NT2/D1 (cell line): ENCODE results near the gene SEC14L1.

Source experiments
- SUZ12 ChIP-seq: IDR thresholded peaks from 2 replicates; pipeline ENCODE4 v1.6.1; 2011; ENCODE audit not compliant: insufficient read length, insufficient read depth; ENCODE audit errors: extremely low read depth
- YY1 ChIP-seq: IDR thresholded peaks from 2 replicates; pipeline ENCODE4 v1.6.1; 2011; ENCODE audit not compliant: insufficient read length, insufficient read depth
- ZNF274 ChIP-seq: IDR thresholded peaks from 2 replicates; pipeline ENCODE4 v1.6.1; 2011; ENCODE audit warnings: mild to moderate bottlenecking, low read depth, low read length

- no peak for TF ChIP-seq SUZ12
- TF ChIP-seq YY1 = no peak
- TF ChIP-seq ZNF274 = no peak
These were observed 23.8 kb downstream of the SEC14L1 start for GRCh38 chr17:77164483-77165091.
